ENCODE data around the gene CCNT2.
"Not testable (repeated sequence)": the region's sequence is repeated elsewhere in the genome, so short reads cannot be mapped to it uniquely, and the experiment has no call there.

CCNT2 gene

GRCh38 chr2:134976074-134976702 is 57.6 kb downstream of the CCNT2 start:
- no peak for DNase-seq (ENCODE audit: low read depth)

GRCh38 chr2:134977104-134977503 is 58.5 kb downstream of the CCNT2 start:
- DNase-seq (ENCODE audit: low read depth), result not testable (repeated sequence)

- no peak for DNase-seq (ENCODE audit: low read depth)
Measured at GRCh38 chr2:134979221-134979620, 60.6 kb downstream of the CCNT2 start.

- DNase-seq (ENCODE audit: low read depth), result no peak
Measured at GRCh38 chr2:134980639-134981038, 62.0 kb downstream of the CCNT2 start.

GRCh38 chr2:134982603-134983002 is 64.0 kb downstream of the CCNT2 start:
- no peak for DNase-seq (ENCODE audit: low read depth)

GRCh38 chr2:134985061-134985460 is 66.4 kb downstream of the CCNT2 start:
- no peak for DNase-seq (ENCODE audit: low read depth)

GRCh38 chr2:134988994-134989605 is 70.5 kb downstream of the CCNT2 start:
- no peak for DNase-seq (ENCODE audit: low read depth)

GRCh38 chr2:134999521-134999920 is 80.9 kb downstream of the CCNT2 start:
- DNase-seq (ENCODE audit: low read depth), result no peak

- DNase-seq (ENCODE audit: low read depth), result no peak
Measured at GRCh38 chr2:135002836-135003235, 84.2 kb downstream of the CCNT2 start.

- DNase-seq (ENCODE audit: low read depth), result peak; percentile 43
Measured at GRCh38 chr2:135004005-135004746, 85.6 kb downstream of the CCNT2 start.

GRCh38 chr2:135005753-135006152 is 87.1 kb downstream of the CCNT2 start:
- no peak for DNase-seq (ENCODE audit: low read depth)

Measured in stimulated activated CD8-positive, alpha-beta memory T cell treated with anti-CD3 and anti-CD28 coated beads, Interleukin-7, amount 100 ng/mL, for 24 hours (primary cell).